Kidney glomerular epithelial cell (primary cell): ENCODE results near the gene OR52A5.

Experiments
- DNase-seq: peaks from one replicate; lab custom pipeline; 2025; lab: John Stamatoyannopoulos, UW

OR52A5 gene

DNA sequence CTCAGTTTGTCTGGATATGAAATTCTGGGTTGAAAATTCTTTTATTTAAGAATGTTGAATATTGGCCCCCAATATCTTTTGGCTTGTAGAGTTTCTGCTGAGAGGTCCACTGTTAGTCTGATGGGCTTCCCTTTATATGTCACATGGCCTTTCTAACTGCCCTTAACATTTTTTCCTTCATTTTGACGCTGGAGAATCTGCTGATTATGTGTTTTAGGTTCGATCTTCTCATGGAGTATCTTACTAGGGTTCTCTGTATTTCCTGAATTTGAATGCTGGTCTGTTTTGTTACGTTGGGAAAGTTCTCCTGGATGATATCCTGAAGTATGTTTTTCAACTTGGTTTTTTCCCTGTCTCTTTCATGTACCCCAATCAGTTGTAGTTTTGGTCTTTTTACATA is 22.8 kb downstream of the OR52A5 start:
- no peak for DNase-seq

DNA sequence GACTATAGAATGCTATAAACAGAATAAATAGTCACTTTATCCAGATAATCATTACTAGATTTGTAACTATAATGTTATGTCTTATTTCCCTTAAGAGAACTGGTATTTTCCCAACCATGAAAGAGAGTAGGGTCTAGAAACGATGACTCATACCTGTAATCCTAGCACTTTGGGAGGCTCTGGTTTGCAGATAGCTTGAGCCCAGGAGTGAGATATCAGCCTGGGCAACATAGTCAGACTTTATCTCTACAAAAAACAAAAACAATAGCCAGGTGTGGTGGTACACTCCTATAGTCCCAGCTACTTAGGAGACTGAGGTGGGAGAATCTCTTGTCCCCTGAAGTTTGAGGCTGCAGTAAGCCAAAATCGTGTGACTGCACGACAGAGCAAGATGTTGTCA is 30.9 kb downstream of the OR52A5 start:
- DNase-seq, result peak; percentile 14

DNA sequence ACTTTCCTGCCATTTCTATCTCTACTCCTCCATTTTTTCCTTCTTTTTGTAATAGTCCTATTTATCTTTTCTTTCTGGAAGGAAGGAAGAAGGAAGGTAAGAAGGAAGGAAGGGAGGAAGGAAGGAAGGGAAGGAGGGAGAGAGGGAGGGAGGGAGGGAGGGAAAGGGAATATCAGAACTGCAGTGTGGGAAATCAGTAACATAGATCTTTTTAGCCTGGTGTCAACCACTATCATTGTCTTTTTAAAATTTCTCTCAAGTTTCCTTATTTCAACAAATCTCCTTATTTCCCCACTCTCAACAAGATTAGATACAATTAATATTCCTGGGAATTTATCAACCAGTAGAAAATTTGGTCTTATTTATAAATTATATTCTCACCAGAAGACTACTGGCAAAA is 35.1 kb downstream of the OR52A5 start:
- DNase-seq, result no peak

DNA sequence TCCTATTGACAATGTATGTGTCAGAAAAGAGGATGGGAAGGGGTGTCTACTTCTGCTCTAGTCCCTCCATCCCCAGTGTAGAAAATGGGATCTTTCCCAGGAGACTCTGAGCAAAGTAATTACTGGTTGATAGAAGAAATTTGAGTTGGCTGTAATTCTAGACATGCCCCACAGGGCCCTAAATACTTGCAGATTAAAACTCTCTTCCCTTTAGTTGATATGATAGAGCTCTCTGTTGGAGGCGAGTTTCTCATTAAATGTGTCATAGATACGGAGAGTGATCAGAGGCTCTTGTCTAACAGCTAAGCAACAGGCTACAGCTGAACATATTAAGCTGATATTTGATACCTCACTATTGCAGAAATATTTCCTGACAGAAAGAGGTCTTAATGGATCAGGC is 35.9 kb downstream of the OR52A5 start:
- no peak for DNase-seq

DNA sequence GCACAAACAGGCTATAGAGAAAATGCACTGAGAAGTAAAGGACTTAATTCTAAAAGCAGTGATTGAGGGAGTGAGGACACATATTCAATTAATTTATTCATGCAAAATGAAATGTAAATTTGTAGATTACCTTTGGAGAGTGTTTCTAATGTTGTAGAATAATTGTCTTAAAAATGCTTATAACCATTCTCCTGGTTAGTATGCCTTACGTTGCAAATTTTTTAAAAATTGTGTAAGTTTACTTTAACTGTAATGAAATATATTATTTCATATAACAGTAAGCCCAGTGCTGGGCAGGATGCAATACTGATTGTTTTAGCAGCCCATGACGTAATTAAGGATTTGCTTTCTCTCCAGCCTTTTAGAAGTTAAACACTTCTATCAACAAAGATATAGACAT is 42.1 kb downstream of the OR52A5 start:
- no peak for DNase-seq

DNA sequence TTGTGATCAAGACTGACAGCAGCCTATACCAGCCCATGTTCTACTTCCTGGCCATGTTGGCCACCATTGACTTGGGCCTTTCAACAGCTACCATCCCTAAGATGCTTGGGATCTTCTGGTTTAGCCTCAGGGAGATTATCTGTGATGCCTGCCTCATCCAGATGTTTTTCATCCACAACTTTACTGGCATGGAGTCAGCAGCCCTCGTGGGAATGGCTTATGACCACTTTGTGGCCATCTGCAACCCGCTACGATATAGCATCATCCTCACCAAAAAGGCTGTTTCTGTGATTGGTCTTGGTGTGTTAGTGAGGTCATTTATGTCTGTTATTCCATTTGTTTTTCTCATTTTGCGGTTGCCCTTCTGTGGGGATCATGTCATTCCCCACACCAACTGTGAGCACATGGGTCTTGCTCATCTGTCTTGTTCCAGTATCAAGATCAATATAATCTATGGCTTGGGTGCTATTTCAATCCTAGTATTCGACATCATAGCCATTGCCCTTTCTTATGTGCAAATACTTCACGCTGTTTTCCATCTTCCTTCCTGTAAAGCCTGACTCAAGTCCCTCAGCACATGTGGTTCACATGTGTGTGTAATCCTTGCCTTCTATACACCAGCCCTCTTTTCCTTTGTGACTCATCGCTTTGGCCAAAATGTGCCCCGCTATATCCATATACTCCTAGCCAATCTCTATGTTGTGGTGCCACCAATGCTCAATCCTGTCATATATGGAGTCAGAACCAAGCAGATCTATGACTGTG is 45.2 kb downstream of the OR52A5 start:
- no peak for DNase-seq

DNA sequence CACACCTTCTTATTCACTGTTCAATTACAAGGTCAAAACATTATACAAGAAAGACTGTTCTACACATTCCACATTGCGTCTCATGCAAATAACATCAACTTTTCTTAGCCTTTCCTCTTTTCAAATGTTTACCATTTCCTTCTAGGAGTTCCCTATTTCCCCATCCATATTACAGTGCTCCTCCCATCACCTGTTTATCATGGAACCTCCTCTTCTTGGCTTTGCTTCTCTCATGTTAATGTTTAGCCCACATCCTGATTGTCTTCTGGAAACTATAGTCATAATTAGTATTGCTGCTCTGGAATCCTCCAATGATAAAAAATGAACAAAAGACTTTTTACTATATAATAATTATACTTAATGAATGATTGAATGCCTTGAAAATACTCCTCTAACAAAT is 47.5 kb downstream of the OR52A5 start:
- DNase-seq, result no peak

DNA sequence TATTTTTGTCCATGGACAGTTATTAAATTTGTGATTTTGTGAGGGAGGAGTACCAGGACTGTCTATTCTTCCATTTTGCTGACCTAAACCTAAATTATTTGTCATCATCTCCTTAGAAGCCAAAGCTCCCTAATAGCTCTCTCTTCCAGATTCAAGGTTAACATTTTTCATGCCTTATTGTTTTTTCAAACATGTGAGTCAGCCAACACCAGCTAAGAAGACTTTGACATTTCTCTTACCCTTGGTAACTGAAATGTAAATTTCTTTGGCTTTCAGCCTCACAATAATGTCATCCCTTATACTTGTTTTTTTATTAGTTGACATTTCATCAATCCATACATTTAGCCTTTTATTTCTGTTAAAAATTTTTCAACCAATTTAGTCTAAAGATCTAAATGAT is 49.6 kb downstream of the OR52A5 start:
- DNase-seq, result peak; percentile 30

DNA sequence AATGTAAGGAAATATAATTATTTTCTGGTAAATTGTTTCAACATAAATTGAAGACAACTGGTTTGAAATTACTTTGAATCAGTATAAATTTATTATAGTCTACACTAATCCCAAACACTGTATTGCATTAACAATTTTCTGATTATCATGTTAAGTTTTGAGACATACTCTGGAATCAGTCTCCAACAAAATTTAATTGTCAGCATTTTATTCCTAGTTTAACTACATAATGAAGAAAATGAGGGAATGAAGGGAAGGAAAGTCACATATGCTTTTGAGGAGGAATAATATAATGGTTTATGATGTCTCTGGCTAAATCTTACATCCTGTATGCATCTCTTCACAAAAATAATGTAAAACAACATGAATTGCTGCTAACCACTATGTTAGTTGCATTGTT is 54.6 kb downstream of the OR52A5 start:
- no peak for DNase-seq

DNA sequence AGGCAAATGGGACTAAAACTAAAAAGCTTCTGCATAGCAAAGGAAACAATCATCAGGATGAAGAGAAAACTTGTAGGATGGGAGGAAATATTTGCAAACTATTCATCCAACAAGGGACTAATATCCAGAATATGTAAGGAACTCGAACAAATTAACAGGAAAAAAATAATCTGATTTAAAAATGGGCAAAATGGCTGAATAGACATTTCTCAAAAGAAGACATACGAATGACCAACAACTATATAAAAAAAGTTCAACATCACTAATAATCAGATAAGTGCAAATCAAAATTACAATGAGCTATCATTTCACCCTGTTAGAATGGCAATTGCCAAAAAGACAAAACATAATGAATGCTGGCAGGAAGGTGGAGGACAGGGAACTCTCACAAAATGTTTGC is 56.8 kb downstream of the OR52A5 start:
- no peak for DNase-seq
